Bronchial epithelial cell (primary cell): ENCODE data around the gene APBA3. TPM values are rescaled to one million over a fixed set of nuclear protein-coding genes. Genes with fewer than 3 reads are reported as not detected.

Experiments used
- DNase-seq: peaks from one replicate; pipeline ENCODE4 v3.0.0-alpha.2; 2010; ENCODE audit warnings: low read depth
- FAIRE-seq: peaks from 2 replicates; lab custom pipeline; 2011; peaks lifted over from hg19 to GRCh38; lab: Jason Lieb, UNC
- H3K27me3 ChIP-seq: 2 replicates; pipeline ENCODE4 v1.5.1; 2011; ENCODE audit warnings: low read length; ENCODE audit not compliant: control insufficient read depth, insufficient read depth
- H3K36me3 ChIP-seq: 2 replicates; pipeline ENCODE4 v1.5.1; 2011; ENCODE audit warnings: low read length; ENCODE audit not compliant: control insufficient read depth, insufficient read depth
- H3K4me3 ChIP-seq: 2 replicates; pipeline ENCODE4 v1.5.1; 2011; ENCODE audit warnings: mild to moderate bottlenecking, low read depth, low read length, control low read depth
- CTCF ChIP-seq: IDR thresholded peaks from 2 replicates; pipeline ENCODE4 v1.5.1; 2011; ENCODE audit warnings: mild to moderate bottlenecking, moderate library complexity, low read length, control low read depth, inconsistent platforms; ENCODE audit not compliant: insufficient read depth, severe bottlenecking
- total RNA-seq: library from RNA; depleted of rRNA; stranded (reverse); fragments of >200 nt; gene quantifications from 2 replicates; pipeline ENCODE4 v1.2.1, GENCODE V29; 2014

APBA3 gene, protein sequence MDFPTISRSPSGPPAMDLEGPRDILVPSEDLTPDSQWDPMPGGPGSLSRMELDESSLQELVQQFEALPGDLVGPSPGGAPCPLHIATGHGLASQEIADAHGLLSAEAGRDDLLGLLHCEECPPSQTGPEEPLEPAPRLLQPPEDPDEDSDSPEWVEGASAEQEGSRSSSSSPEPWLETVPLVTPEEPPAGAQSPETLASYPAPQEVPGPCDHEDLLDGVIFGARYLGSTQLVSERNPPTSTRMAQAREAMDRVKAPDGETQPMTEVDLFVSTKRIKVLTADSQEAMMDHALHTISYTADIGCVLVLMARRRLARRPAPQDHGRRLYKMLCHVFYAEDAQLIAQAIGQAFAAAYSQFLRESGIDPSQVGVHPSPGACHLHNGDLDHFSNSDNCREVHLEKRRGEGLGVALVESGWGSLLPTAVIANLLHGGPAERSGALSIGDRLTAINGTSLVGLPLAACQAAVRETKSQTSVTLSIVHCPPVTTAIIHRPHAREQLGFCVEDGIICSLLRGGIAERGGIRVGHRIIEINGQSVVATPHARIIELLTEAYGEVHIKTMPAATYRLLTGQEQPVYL
- 11.3 and 17.8 TPM in 2 replicates for total RNA-seq

GRCh38 chr19:3761382-3762129 lies at the start of gene APBA3:
APBA3 (minus strand) TSS chr19:3761692; CDS start chr19:3760264, 1,428 bp downstream.
- Histone ChIP-seq H3K4me3 (peak within 1 kb of the TSS; percentile 99), H3K36me3 (peaks cover 10% of the 10 kb centered on the region), H3K27me3 (no peaks in the 10 kb centered on the region)
- FAIRE-seq, result no peak
- TF ChIP-seq CTCF, result peak; percentile 85
- peak; percentile 76 for DNase-seq

GRCh38 chr19:3810708-3811355 lies 49.3 kb upstream of the APBA3 start:
- no peak for FAIRE-seq
- H3K27me3 ChIP-seq, result no peaks in the 10 kb centered on the region
- TF ChIP-seq CTCF, result no peak
- no peak overlapping the region for H3K4me3 ChIP-seq
- DNase-seq, result no peak
- H3K36me3 ChIP-seq, result no peaks in the 10 kb centered on the region

DNA sequence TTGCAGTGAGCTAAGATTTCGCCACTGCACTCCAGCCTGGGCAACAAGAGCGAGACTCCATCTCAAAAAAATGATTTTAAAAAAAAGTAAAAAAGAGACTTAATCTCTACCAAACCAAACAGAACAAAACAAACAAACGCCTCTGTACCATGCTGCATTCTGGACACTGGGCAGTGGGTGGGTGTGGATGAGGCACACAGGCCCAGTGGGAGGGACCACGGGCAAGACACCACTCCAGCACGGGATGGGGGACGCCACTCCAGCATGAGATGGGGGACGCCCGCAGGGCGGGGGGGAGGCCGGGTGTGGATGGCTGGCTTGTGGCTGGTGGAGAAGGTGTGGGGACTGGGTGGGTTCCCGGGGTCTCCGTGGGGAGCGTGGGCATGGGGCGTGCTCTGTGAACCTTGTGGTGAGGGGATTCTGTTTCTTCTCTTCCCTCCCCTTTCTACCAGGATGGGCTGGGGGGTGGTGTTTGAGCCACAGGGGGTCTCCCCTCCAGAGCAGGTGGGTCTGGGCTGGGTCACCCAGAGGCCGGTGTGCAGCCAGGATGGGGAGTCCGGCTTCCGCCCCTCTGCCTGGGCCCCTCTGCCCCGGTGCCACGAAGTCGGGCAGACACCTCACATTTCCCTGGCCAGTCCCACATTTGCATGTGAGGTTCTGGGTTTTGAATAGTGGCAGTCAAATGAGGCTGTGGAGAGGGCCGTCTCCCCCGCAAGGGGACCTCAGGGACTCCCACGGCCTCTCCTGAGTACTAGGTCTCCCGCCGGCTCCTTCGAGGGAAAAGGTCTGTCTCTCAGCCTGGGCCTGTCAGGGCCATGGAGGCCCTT lies 48.6 kb upstream of the APBA3 start:
- DNase-seq (no peak), FAIRE-seq (no peak)
- TF ChIP-seq CTCF, result no peak
- Histone ChIP-seq H3K27me3 (no peaks in the 10 kb centered on the region), H3K36me3 (no peaks in the 10 kb centered on the region), H3K4me3 (no peak overlapping the region)

DNA sequence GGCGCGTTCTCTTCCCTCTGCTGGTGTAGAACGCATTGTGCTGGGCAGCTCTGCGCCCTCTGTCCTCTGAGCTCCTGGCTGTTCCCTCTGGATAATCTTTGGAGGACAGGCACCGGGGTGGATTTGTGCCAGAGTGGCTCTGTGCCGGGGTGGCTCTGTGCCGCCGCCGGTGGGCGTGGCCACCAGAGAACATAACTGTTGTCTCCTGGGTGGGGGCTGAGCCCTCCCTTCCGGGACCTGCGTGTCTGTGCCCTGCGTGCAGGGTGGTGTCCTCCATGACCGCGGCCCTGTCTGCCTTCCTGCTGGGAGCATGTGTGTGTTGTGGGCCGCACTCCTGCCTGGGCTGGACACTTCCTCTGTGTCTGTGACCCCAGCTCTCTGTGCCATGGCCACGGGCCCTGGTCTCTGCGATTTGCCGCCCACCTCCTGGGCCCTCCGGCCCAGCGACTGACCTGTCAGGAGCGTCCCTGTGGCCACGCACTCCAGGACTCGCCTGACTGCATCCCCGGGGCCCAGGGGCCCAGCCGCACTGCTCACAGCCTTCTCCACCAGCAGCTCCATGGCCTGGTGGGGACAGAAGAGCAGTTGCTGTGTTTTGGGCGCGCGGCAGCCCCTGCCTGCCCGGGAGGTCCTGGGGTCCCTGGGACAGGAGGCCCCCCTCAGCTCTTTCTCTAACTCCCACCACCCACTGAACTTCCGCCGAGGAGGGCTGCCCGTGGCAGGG lies 47.1 kb upstream of the APBA3 start:
- no peaks in the 10 kb centered on the region for H3K27me3 ChIP-seq
- H3K36me3 ChIP-seq, result no peaks in the 10 kb centered on the region
- DNase-seq (no peak), FAIRE-seq (no peak)
- no peak overlapping the region for H3K4me3 ChIP-seq
- no peak for TF ChIP-seq CTCF
